Activated CD8-positive, alpha-beta T cell treated with anti-CD3 and anti-CD28 coated beads for 36 hours (primary cell): ENCODE data around the gene PIM1. TPM values are rescaled to one million over a fixed set of nuclear protein-coding genes. Genes with fewer than 3 reads are reported as not detected.
A peak's percentile ranks its signal among the peaks of the same experiment; 100 is the strongest.

Source experiments
- ATAC-seq: fragments of 200-7000 bp; cut with Tn5 transposase; one replicate; pipeline ENCODE4 v1.10.0; 2021; ENCODE audit warnings: mild to moderate bottlenecking, moderate library complexity
- CTCF ChIA-PET: fragments of 350-600 bp; sonication (Branson Sonifier 250); formaldehyde crosslinking; loops from one replicate; lab custom pipeline; 2021; ENCODE audit warnings: antibody characterized with exemption; lab: Charles Lee
- POLR2A ChIA-PET: fragments of 350-600 bp; sonication (Branson Sonifier 250); formaldehyde crosslinking; loops from one replicate; lab custom pipeline; 2021; ENCODE audit warnings: antibody characterized with exemption; lab: Charles Lee
- DNase-seq: peaks from one replicate; pipeline ENCODE4 v3.0.0-alpha.2; 2020
- H3K27ac Mint-ChIP-seq: one replicate; pipeline ENCODE4 v1.8.0; 2021; ENCODE audit warnings: mild to moderate bottlenecking, mixed read lengths
- H3K27me3 Mint-ChIP-seq: one replicate; pipeline ENCODE4 v1.8.0; 2021; ENCODE audit warnings: mixed read lengths
- H3K36me3 Mint-ChIP-seq: one replicate; pipeline ENCODE4 v1.8.0; 2021; ENCODE audit warnings: low read depth, mixed read lengths
- H3K4me1 Mint-ChIP-seq: one replicate; pipeline ENCODE4 v1.8.0; 2021; ENCODE audit warnings: low read depth, mixed read lengths
- H3K4me3 Mint-ChIP-seq: one replicate; pipeline ENCODE4 v1.8.0; 2021; ENCODE audit warnings: mild to moderate bottlenecking, moderate library complexity, mixed read lengths
- H3K9me3 Mint-ChIP-seq: one replicate; pipeline ENCODE4 v1.8.0; 2021; ENCODE audit warnings: mixed read lengths
- intact Hi-C: fragments of 100-400 bp; cut with micrococcal nuclease; formaldehyde crosslinking; loops from one replicate; pipeline ENCODE4 v1.10.0; 2022
- total RNA-seq, 2 experiments: library from RNA; stranded (reverse); gene quantifications; one replicate each; pipeline ENCODE4 v1.2.3, GENCODE V29; 2021
- TF ChIP-seq, protein P1 (sequence below): fragments of 200-600 bp; IDR thresholded peaks from one replicate; pipeline ENCODE4 v1.8.0; 2022; ENCODE audit warnings: antibody characterized with exemption, mild to moderate bottlenecking

PIM1 gene
- 100 to 1,000 TPM; 293 to 305 TPM for total RNA-seq

DNA sequence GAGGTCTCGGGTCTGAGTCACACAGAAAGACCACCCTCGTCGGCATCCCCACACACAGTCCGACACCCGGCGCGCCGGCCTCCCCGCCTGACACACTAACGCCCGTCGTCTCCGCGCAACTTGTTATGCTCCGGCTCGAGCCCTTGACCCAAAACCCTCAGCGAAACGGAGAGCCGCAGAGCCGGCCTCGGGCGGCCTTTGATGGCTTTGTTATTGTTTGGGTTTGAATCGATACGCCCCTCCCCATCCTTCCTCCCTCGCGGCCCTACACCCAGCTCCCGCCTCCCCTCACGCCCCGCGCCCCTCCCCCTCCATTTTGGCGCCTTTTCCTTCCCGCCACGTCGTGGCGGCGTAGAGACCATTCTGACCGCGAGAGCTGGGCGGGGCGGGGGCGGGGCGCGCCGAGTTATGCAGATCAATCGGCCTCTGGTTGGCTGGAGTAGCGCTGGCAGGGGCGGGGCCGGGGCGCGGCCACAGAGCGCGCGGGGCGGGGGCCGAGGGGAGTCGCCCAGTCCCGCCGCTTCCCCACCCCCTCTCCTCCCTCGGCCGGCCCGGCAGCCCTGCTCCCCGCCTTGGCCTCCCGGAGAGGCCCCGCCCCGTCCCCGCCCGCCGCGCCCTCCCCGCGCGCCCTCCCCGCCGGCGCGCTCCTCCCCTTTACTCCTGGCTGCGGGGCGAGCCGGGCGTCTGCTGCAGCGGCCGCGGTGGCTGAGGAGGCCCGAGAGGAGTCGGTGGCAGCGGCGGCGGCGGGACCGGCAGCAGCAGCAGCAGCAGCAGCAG lies at the start of gene PIM1:
Gene PIM1 (plus strand): TSS at position 657 of the 777 bp plus-strand sequence. CDS start 424 bp downstream, outside the sequence.
- ATAC-seq (peak; percentile 80), DNase-seq (peak; percentile 100)
- peak within 1 kb of the TSS; percentile 98 for H3K27ac Mint-ChIP-seq
- intact Hi-C loops: no loop called here
- TF ChIP-seq, protein P1, sequence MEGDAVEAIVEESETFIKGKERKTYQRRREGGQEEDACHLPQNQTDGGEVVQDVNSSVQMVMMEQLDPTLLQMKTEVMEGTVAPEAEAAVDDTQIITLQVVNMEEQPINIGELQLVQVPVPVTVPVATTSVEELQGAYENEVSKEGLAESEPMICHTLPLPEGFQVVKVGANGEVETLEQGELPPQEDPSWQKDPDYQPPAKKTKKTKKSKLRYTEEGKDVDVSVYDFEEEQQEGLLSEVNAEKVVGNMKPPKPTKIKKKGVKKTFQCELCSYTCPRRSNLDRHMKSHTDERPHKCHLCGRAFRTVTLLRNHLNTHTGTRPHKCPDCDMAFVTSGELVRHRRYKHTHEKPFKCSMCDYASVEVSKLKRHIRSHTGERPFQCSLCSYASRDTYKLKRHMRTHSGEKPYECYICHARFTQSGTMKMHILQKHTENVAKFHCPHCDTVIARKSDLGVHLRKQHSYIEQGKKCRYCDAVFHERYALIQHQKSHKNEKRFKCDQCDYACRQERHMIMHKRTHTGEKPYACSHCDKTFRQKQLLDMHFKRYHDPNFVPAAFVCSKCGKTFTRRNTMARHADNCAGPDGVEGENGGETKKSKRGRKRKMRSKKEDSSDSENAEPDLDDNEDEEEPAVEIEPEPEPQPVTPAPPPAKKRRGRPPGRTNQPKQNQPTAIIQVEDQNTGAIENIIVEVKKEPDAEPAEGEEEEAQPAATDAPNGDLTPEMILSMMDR: no peak
- H3K4me3 Mint-ChIP-seq: peak within 1 kb of the TSS; percentile 93
- no peaks in the 10 kb centered on the region for H3K27me3 Mint-ChIP-seq
- no peaks in the 10 kb centered on the region for H3K9me3 Mint-ChIP-seq
- ChIA-PET POLR2A (interaction anchor here (0.6 to 13.5 kb wide), 12 partner anchors 10 to 148 kb away, joined by 3 to 261 read pairs (median 46); no protein-coding TSS in a partner anchor), CTCF (interaction anchor here (1.4 to 18.8 kb wide), 10 partner anchors 9 to 144 kb away, joined by 3 to 502 read pairs (median 8); partner anchors contain the start of genes TBC1D22B and TMEM217)
- peaks cover 40% of the 10 kb centered on the region for H3K36me3 Mint-ChIP-seq
- peaks cover 37% of the 10 kb centered on the region for H3K4me1 Mint-ChIP-seq

GRCh38 chr6:37121556-37121955 lies 48.4 kb upstream of the PIM1 start:
- intact Hi-C loops: no loop called here
- ChIA-PET POLR2A (no interaction called here), CTCF (no interaction called here)
- no peaks in the 10 kb centered on the region for H3K9me3 Mint-ChIP-seq
- no peaks in the 10 kb centered on the region for H3K27me3 Mint-ChIP-seq
- no peaks in the 10 kb centered on the region for H3K4me1 Mint-ChIP-seq
- TF ChIP-seq, protein P1: no peak
- no peaks in the 10 kb centered on the region for H3K36me3 Mint-ChIP-seq
- no peak overlapping the region for H3K4me3 Mint-ChIP-seq
- H3K27ac Mint-ChIP-seq: no peak overlapping the region
- DNase-seq (no peak), ATAC-seq (no peak)

- intact Hi-C loops: no loop called here
- H3K4me1 Mint-ChIP-seq: no peaks in the 10 kb centered on the region
- ATAC-seq (no peak), DNase-seq (no peak)
- no peaks in the 10 kb centered on the region for H3K36me3 Mint-ChIP-seq
- TF ChIP-seq, protein P1: no peak
- no peaks in the 10 kb centered on the region for H3K27me3 Mint-ChIP-seq
- POLR2A ChIA-PET: no interaction called here
- no peaks in the 10 kb centered on the region for H3K9me3 Mint-ChIP-seq
- CTCF ChIA-PET: no interaction called here
- H3K4me3 Mint-ChIP-seq: no peak overlapping the region
- no peak overlapping the region for H3K27ac Mint-ChIP-seq
Observed at GRCh38 chr6:37122861-37123260, 47.1 kb upstream of the PIM1 start.

- TF ChIP-seq, protein P1: no peak
- no peak overlapping the region for H3K4me3 Mint-ChIP-seq
- H3K27me3 Mint-ChIP-seq: no peaks in the 10 kb centered on the region
- no peak for DNase-seq
- ChIA-PET POLR2A (no interaction called here), CTCF (no interaction called here)
- no peaks in the 10 kb centered on the region for H3K9me3 Mint-ChIP-seq
- intact Hi-C loops: no loop called here
- H3K36me3 Mint-ChIP-seq: no peaks in the 10 kb centered on the region
- H3K4me1 Mint-ChIP-seq: no peaks in the 10 kb centered on the region
- no peak overlapping the region for H3K27ac Mint-ChIP-seq
- no peak for ATAC-seq
Observed at GRCh38 chr6:37123957-37124729, 45.8 kb upstream of the PIM1 start.
